NCI-H2107 (cell line): ENCODE data around the gene LILRA2.
"Not testable (repeated sequence)": the region's sequence is repeated elsewhere in the genome, so short reads cannot be mapped to it uniquely, and the experiment has no call there.

Experiments used
- DNase-seq: peaks from one replicate; lab custom pipeline; 2025; lab: John Stamatoyannopoulos, UW

Gene LILRA2

GRCh38 chr19:54573330-54573872 lies at the start of gene LILRA2:
TSS of gene LILRA2 (plus strand) at chr19:54573790. CDS start at chr19:54573879, 89 bp downstream.
- DNase-seq, result no peak

- no peak for DNase-seq
These were observed 48.0 kb upstream of the LILRA2 start for GRCh38 chr19:54525636-54526035.

- DNase-seq, result no peak
These were observed 46.6 kb upstream of the LILRA2 start for GRCh38 chr19:54526972-54527371.

GRCh38 chr19:54530866-54531265 lies 42.7 kb upstream of the LILRA2 start:
- DNase-seq, result no peak

- no peak for DNase-seq
These were observed 41.1 kb upstream of the LILRA2 start for GRCh38 chr19:54532528-54532927.

GRCh38 chr19:54533476-54533875 lies 40.1 kb upstream of the LILRA2 start:
- no peak for DNase-seq

GRCh38 chr19:54534156-54534555 lies 39.4 kb upstream of the LILRA2 start:
- no peak for DNase-seq

- no peak for DNase-seq
These were observed 38.0 kb upstream of the LILRA2 start for GRCh38 chr19:54535601-54536000.

GRCh38 chr19:54536956-54537355 lies 36.6 kb upstream of the LILRA2 start:
- no peak for DNase-seq

GRCh38 chr19:54541712-54542111 lies 31.9 kb upstream of the LILRA2 start:
- DNase-seq, result no peak

- DNase-seq, result no peak
These were observed 24.8 kb upstream of the LILRA2 start for GRCh38 chr19:54548806-54549205.

GRCh38 chr19:54549224-54549623 lies 24.4 kb upstream of the LILRA2 start:
- DNase-seq, result no peak

- no peak for DNase-seq
These were observed 22.3 kb upstream of the LILRA2 start for GRCh38 chr19:54551293-54551692.

GRCh38 chr19:54551950-54552912 lies 21.4 kb upstream of the LILRA2 start:
- no peak for DNase-seq

GRCh38 chr19:54552913-54553310 lies 20.7 kb upstream of the LILRA2 start:
- DNase-seq, result no peak

- DNase-seq, result no peak
These were observed 19.6 kb upstream of the LILRA2 start for GRCh38 chr19:54554006-54554405.

GRCh38 chr19:54554896-54555295 lies 18.7 kb upstream of the LILRA2 start:
- no peak for DNase-seq

- no peak for DNase-seq
These were observed 17.4 kb upstream of the LILRA2 start for GRCh38 chr19:54556194-54556593.

GRCh38 chr19:54558339-54558738 lies 15.3 kb upstream of the LILRA2 start:
- DNase-seq, result no peak

GRCh38 chr19:54560881-54561385 lies 12.7 kb upstream of the LILRA2 start:
- DNase-seq, result no peak

GRCh38 chr19:54561840-54562239 lies 11.8 kb upstream of the LILRA2 start:
- no peak for DNase-seq

GRCh38 chr19:54563206-54563605 lies 10.4 kb upstream of the LILRA2 start:
- not testable (repeated sequence) for DNase-seq

- no peak for DNase-seq
These were observed 3.3 kb upstream of the LILRA2 start for GRCh38 chr19:54570316-54570715.
